Measurements from ENCODE around the gene CFDP1. TPM values are rescaled to one million over a fixed set of nuclear protein-coding genes. Genes with fewer than 3 reads are reported as not detected.

Gene CFDP1
- polyA plus RNA-seq, 2 of the 4 experiments (the other 2 are of a cell fraction): 70.2 to 72.8 TPM

DNA sequence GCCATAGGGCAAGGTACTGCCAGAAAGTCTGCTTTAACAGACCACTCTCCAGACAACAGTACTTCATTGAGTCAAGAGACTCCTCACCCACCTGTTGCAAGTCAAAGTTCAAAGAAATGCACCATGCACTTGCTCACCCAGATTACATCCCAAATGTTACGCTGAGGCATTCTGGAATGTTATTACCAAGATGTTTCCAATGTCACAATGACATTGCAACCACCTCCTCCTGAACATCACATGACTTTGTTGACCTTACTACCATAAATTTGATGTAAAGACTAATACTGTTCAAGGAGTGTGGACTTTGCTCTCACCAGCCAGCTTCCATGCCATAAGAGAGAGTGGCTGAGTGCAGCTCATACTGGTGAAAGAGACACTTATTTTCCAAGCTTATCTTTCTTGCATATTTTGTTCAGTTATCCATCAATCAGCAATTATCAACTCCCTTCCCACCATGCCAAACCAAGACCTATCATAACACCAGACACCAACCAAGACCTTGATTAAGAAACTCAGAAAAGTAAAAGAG is 123.3 kb downstream of the CFDP1 start:
- no peak for FAIRE-seq

DNA sequence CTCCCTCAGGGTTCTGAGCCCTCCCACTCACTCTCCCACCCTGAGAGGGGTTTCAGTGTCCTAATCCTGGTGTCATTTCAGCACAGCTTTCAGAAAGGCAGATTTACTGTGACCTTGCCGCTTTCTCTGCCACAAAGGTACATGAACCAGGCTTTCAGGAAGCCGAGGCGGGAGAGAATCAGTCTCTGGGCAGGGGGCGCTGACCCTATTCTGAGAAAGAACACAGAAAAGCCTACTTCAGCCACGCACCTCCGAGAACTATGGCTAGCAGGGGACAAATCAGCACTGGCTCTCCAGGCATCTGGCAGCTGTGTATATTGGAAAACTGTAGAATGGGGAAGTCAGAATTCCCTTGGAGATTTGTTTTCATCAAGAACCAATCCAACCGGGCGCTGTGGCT is 124.1 kb downstream of the CFDP1 start:
- CTCF ChIA-PET: interaction anchor here (0.7 to 2.1 kb wide), 2 partner anchors 14 to 69 kb away, joined by 3 to 8 read pairs; no protein-coding TSS in a partner anchor

More for the DNA sequence above, 123.3 kb downstream of the CFDP1 start:
- no peak for ATAC-seq
- WGBS (ENCODE audit: missing lambda C conversion rate): 80% methylated on average over 1 of the region's 1 CpG
- no peaks in the 10 kb centered on the region for H3K9me3 ChIP-seq
- peak overlapping the region in 1 of 2 experiments; percentile 5; a peak in 2 of 6 replicates for H3K27ac ChIP-seq
- H3K4me3 ChIP-seq: no peak overlapping the region
- H3K4me1 ChIP-seq: peaks cover 43% of the 10 kb centered on the region
- TF ChIP-seq, protein P1, sequence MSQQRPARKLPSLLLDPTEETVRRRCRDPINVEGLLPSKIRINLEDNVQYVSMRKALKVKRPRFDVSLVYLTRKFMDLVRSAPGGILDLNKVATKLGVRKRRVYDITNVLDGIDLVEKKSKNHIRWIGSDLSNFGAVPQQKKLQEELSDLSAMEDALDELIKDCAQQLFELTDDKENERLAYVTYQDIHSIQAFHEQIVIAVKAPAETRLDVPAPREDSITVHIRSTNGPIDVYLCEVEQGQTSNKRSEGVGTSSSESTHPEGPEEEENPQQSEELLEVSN (IDR thresholded peaks at IDR 0.05; ENCODE audit: borderline replicate concordance, low read depth): no peak
- TF ChIP-seq RNF2 (IDR thresholded peaks at IDR 0.05; ENCODE audit: borderline replicate concordance, low read depth): no peak
- TF ChIP-seq, protein P2, sequence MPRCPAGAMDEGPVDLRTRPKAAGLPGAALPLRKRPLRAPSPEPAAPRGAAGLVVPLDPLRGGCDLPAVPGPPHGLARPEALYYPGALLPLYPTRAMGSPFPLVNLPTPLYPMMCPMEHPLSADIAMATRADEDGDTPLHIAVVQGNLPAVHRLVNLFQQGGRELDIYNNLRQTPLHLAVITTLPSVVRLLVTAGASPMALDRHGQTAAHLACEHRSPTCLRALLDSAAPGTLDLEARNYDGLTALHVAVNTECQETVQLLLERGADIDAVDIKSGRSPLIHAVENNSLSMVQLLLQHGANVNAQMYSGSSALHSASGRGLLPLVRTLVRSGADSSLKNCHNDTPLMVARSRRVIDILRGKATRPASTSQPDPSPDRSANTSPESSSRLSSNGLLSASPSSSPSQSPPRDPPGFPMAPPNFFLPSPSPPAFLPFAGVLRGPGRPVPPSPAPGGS (IDR thresholded peaks at IDR 0.05): no peak
- peak; percentile 51 for TF ChIP-seq MAFK (IDR thresholded peaks at IDR 0.05; ENCODE audit: partially characterized antibody)
- TF ChIP-seq PHF8 (IDR thresholded peaks at IDR 0.05; ENCODE audit: borderline replicate concordance, low read depth): no peak
- DNase-seq (ENCODE audit: low read depth in 1 of 2, low spot score in 1 of 2): peak in 1 of 2 experiments; percentile 22
- H3K4me2 ChIP-seq: peak overlapping the region; percentile 25; the same call in 2 of the 3 replicates
- ChIA-PET CTCF (no interaction called here), POLR2A (no interaction called here)

DNA sequence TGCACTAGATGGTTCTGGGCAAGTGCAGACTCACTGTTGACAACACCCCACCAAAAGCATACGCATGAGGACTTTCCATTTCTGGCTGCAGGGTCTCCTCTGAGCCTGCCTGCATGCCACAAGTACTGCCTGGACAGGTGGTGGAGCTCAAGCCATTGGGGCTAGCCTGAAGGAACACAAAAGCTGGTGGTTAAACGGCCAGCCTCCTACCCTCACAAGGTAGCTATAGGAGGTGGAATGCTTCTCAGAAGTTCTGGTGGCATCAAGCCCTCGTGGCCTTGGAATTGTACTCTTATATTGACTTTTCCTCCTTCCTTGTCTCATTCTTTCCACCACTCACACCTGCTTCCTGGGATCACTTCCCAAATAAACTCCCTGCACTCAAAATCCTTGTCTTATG is 125.3 kb downstream of the CFDP1 start:
- peaks cover 56% of the 10 kb centered on the region for H3K4me1 ChIP-seq
- WGBS (ENCODE audit: missing lambda C conversion rate): 75% methylated on average over 3 of the region's 3 CpGs
- H3K4me3 ChIP-seq: no peak overlapping the region
- H3K4me2 ChIP-seq: no peak overlapping the region
- CTCF ChIA-PET: interaction anchor here (1.4 to 4.3 kb wide), 4 partner anchors 15 to 109 kb away, joined by 3 to 28 read pairs (median 8); no protein-coding TSS in a partner anchor
- H3K9me3 ChIP-seq: no peaks in the 10 kb centered on the region
- DNase-seq (ENCODE audit: low read depth in 1 of 2, low spot score in 1 of 2) (no peak), ATAC-seq (no peak), FAIRE-seq (no peak)
- POLR2A ChIA-PET: no interaction called here
- peak overlapping the region; percentile 91 to 96; a peak in 5 of 6 replicates for H3K27ac ChIP-seq
- TF ChIP-seq SREBF2 (IDR thresholded peaks at IDR 0.05) (no peak), RFX5 (IDR thresholded peaks at IDR 0.05) (no peak), NPAS2 (CRISPR knock-in tag; IDR thresholded peaks at IDR 0.05; ENCODE audit: borderline replicate concordance) (no peak), ZNF302 (CRISPR knock-in tag; IDR thresholded peaks at IDR 0.05) (no peak), MAZ (IDR thresholded peaks at IDR 0.05; ENCODE audit: borderline replicate concordance, low read depth, low read length) (no peak)
- TF ChIP-seq, protein P3, sequence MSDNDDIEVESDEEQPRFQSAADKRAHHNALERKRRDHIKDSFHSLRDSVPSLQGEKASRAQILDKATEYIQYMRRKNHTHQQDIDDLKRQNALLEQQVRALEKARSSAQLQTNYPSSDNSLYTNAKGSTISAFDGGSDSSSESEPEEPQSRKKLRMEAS (IDR thresholded peaks at IDR 0.05): no peak

More for the DNA sequence above, 124.1 kb downstream of the CFDP1 start:
- Histone ChIP-seq H3K4me3 (no peak overlapping the region), H3K9me3 (no peaks in the 10 kb centered on the region), H3K27ac (peak overlapping the region; percentile 23 to 43; a peak in 4 of 6 replicates), H3K4me1 (peaks cover 52% of the 10 kb centered on the region), H3K4me2 (no peak overlapping the region)
- FAIRE-seq: no peak
- ATAC-seq: no peak
- 90% methylated on average over 8 of the region's 8 CpGs for WGBS (ENCODE audit: missing lambda C conversion rate)
- no peak for TF ChIP-seq ZSCAN20 (CRISPR knock-in tag; IDR thresholded peaks at IDR 0.05)
- TF ChIP-seq, protein P4, sequence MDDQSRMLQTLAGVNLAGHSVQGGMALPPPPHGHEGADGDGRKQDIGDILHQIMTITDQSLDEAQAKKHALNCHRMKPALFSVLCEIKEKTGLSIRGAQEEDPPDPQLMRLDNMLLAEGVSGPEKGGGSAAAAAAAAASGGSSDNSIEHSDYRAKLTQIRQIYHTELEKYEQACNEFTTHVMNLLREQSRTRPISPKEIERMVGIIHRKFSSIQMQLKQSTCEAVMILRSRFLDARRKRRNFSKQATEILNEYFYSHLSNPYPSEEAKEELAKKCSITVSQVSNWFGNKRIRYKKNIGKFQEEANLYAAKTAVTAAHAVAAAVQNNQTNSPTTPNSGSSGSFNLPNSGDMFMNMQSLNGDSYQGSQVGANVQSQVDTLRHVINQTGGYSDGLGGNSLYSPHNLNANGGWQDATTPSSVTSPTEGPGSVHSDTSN (IDR thresholded peaks at IDR 0.05): no peak
- TF ChIP-seq RCOR1 (IDR thresholded peaks at IDR 0.05; ENCODE audit: low read depth, low read length): no peak
- no peak for TF ChIP-seq JUNB (IDR thresholded peaks at IDR 0.05)
- no peak for TF ChIP-seq POLR2A (IDR thresholded peaks at IDR 0.05; ENCODE audit: low read length)
- TF ChIP-seq TP53 (CRISPR knock-in tag; IDR thresholded peaks at IDR 0.05): no peak
- TF ChIP-seq EHF (CRISPR knock-in tag; IDR thresholded peaks at IDR 0.05): no peak
- no peak for TF ChIP-seq POLR2AphosphoS2 (conservative IDR thresholded peaks at IDR 0.05; ENCODE audit: low read length)
- TF ChIP-seq, protein P5, sequence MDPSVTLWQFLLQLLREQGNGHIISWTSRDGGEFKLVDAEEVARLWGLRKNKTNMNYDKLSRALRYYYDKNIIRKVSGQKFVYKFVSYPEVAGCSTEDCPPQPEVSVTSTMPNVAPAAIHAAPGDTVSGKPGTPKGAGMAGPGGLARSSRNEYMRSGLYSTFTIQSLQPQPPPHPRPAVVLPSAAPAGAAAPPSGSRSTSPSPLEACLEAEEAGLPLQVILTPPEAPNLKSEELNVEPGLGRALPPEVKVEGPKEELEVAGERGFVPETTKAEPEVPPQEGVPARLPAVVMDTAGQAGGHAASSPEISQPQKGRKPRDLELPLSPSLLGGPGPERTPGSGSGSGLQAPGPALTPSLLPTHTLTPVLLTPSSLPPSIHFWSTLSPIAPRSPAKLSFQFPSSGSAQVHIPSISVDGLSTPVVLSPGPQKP (IDR thresholded peaks at IDR 0.05; ENCODE audit: low read depth, low read length): no peak
- TF ChIP-seq GATA3 (IDR thresholded peaks at IDR 0.05; ENCODE audit: borderline replicate concordance): no peak
- no peak for TF ChIP-seq ZFP36 (IDR thresholded peaks at IDR 0.05; ENCODE audit: borderline replicate concordance, partially characterized antibody)
- TF ChIP-seq KDM1A (IDR thresholded peaks at IDR 0.05; ENCODE audit: low read depth): no peak
- no peak for TF ChIP-seq PHF8 (IDR thresholded peaks at IDR 0.05; ENCODE audit: borderline replicate concordance, low read depth)
- TF ChIP-seq, protein P2 (IDR thresholded peaks at IDR 0.05): no peak
- no peak for DNase-seq (ENCODE audit: low read depth in 1 of 2, low spot score in 1 of 2)
- POLR2A ChIA-PET: no interaction called here
